GM23338 (cell line): Measurements from ENCODE around the gene COL6A1. TPM values are rescaled to one million over a fixed set of nuclear protein-coding genes. Genes with fewer than 3 reads are reported as not detected.

Experiments
- ATAC-seq: fragments of 200-7000 bp; cut with Tn5 transposase; 3 replicates; pipeline ENCODE4 v1.9.1; 2020
- DNase-seq: peaks from one replicate; pipeline ENCODE4 v3.0.0-alpha.2; 2015; ENCODE audit warnings: low spot score
- H2AFZ ChIP-seq: fragments of 200-600 bp; sonication (generic); 2 replicates; pipeline ENCODE4 v1.8.0; 2016; ENCODE audit warnings: antibody characterized with exemption, mild to moderate bottlenecking, moderate library complexity
- H3F3A ChIP-seq: fragments of 200-600 bp; sonication (generic); replicated peaks from 2 replicates; pipeline ENCODE4 v1.8.0; 2017; ENCODE audit warnings: antibody characterized with exemption, mixed run types, low read depth
- H3K27ac ChIP-seq: fragments of 200-600 bp; sonication (generic); 2 replicates; pipeline ENCODE4 v1.6.1; 2016; ENCODE audit warnings: low read depth
- H3K27me3 ChIP-seq: fragments of 200-600 bp; sonication (generic); 2 replicates; pipeline ENCODE4 v1.8.0; 2016; ENCODE audit warnings: mild to moderate bottlenecking, mixed run types, moderate library complexity; ENCODE audit not compliant: insufficient read depth
- H3K36me3 ChIP-seq: fragments of 200-600 bp; sonication (generic); 2 replicates; pipeline ENCODE4 v1.8.0; 2016; ENCODE audit warnings: mild to moderate bottlenecking; ENCODE audit not compliant: insufficient read depth
- H3K4me1 ChIP-seq: fragments of 200-600 bp; sonication (generic); 2 replicates; pipeline ENCODE4 v1.8.0; 2016; ENCODE audit warnings: mild to moderate bottlenecking, moderate library complexity; ENCODE audit not compliant: insufficient read depth
- H3K4me2 ChIP-seq: fragments of 200-600 bp; sonication (generic); 2 replicates; pipeline ENCODE4 v1.7.1; 2017; ENCODE audit warnings: mixed run types
- H3K4me3 ChIP-seq: fragments of 200-600 bp; sonication (generic); 2 replicates; pipeline ENCODE4 v1.6.1; 2016; ENCODE audit warnings: mixed run types
- H3K79me2 ChIP-seq: fragments of 200-600 bp; sonication (generic); replicated peaks from 2 replicates; pipeline ENCODE4 v1.8.0; 2017; ENCODE audit warnings: mild to moderate bottlenecking; ENCODE audit not compliant: insufficient read depth
- H3K9me2 ChIP-seq: fragments of 200-600 bp; sonication (generic); 2 replicates; pipeline ENCODE4 v1.8.0; 2017; ENCODE audit not compliant: insufficient read depth
- H4K20me1 ChIP-seq: fragments of 200-600 bp; sonication (generic); replicated peaks from 2 replicates; pipeline ENCODE4 v1.8.0; 2017; ENCODE audit warnings: mild to moderate bottlenecking; ENCODE audit not compliant: insufficient read depth
- H3K27ac Mint-ChIP-seq: 2 replicates; pipeline ENCODE4 v1.8.0; 2020; ENCODE audit warnings: inconsistent platforms, mild to moderate bottlenecking, moderate library complexity, mixed read lengths
- H3K27me3 Mint-ChIP-seq: 3 replicates; pipeline ENCODE4 v1.8.0; 2022; ENCODE audit warnings: low read depth, mild to moderate bottlenecking, moderate library complexity, mixed read lengths, inconsistent platforms; ENCODE audit not compliant: insufficient read depth, poor library complexity
- H3K36me3 Mint-ChIP-seq: 3 replicates; pipeline ENCODE4 v1.8.0; 2021; ENCODE audit warnings: low read depth, mild to moderate bottlenecking, inconsistent platforms, moderate library complexity, mixed read lengths
- H3K4me1 Mint-ChIP-seq: 3 replicates; pipeline ENCODE4 v1.8.0; 2020; ENCODE audit warnings: mild to moderate bottlenecking, inconsistent platforms, mixed read lengths
- H3K4me3 Mint-ChIP-seq: 3 replicates; pipeline ENCODE4 v1.8.0; 2021; ENCODE audit warnings: moderate library complexity, mild to moderate bottlenecking, inconsistent platforms, mixed read lengths
- H3K9me3 Mint-ChIP-seq: 3 replicates; pipeline ENCODE4 v1.8.0; 2020; ENCODE audit warnings: moderate library complexity, mild to moderate bottlenecking, inconsistent platforms, mixed read lengths
- EZH2 ChIP-seq: fragments of 200-600 bp; sonication (generic); IDR thresholded peaks from one replicate; pipeline ENCODE4 v1.8.0; 2017; ENCODE audit warnings: antibody characterized with exemption, mild to moderate bottlenecking, low read depth; ENCODE audit not compliant: unreplicated experiment
- JUNB ChIP-seq: IDR thresholded peaks from one replicate; pipeline ENCODE4 v1.6.1; 2016; ENCODE audit warnings: antibody characterized with exemption; ENCODE audit not compliant: unreplicated experiment
- NANOG ChIP-seq: IDR thresholded peaks from 2 replicates; pipeline ENCODE4 v1.6.1; 2016; ENCODE audit warnings: antibody characterized with exemption, borderline replicate concordance
- POLR2AphosphoS5 ChIP-seq: IDR thresholded peaks from 2 replicates; pipeline ENCODE4 v1.6.1; 2016; ENCODE audit warnings: antibody characterized with exemption, low read depth
- STAT1 ChIP-seq: IDR thresholded peaks from one replicate; pipeline ENCODE4 v1.6.1; 2016; ENCODE audit warnings: antibody characterized with exemption; ENCODE audit not compliant: unreplicated experiment
- ZNF114 ChIP-seq: fragments of 250-450 bp; sonication (Bioruptor Pico); IDR thresholded peaks from 2 replicates; pipeline ENCODE4 v1.5.0; 2020; ENCODE audit warnings: mild to moderate bottlenecking, moderate library complexity
- ZNF331 ChIP-seq: fragments of 250-450 bp; sonication (Bioruptor Pico); IDR thresholded peaks from 2 replicates; pipeline ENCODE4 v1.5.0; 2020; ENCODE audit warnings: low read depth, mild to moderate bottlenecking, moderate library complexity
- polyA plus RNA-seq: library from polyadenylated mRNA; unstranded; fragments of >200 nt; fragmentation: Nextera tagmentation; extraction: Ambion mirVana; gene quantifications from 2 replicates; pipeline ENCODE4 v1.2.1, GENCODE V29; 2016
- total RNA-seq: library from RNA; depleted of rRNA; stranded (reverse); fragments of >200 nt; shearing (Covaris generic); gene quantifications from 2 replicates; pipeline ENCODE4 v1.2.3, GENCODE V29; 2014
- TF ChIP-seq, protein P1 (sequence below), 2 experiments: fragments of 200-600 bp in 1 of 2; sonication (generic) in 1 of 2; conservative IDR thresholded peaks; 2 replicates each; pipeline versions ENCODE4 v1.5.1 to v1.6.1; 2016 to 2017; ENCODE audit warnings: antibody characterized with exemption in 2 of 2, low read depth in 2 of 2, mild to moderate bottlenecking in 2 of 2, moderate library complexity in 1 of 2
- TF ChIP-seq, protein P2 (sequence below): IDR thresholded peaks from one replicate; pipeline ENCODE4 v1.6.1; 2018; ENCODE audit warnings: antibody characterized with exemption; ENCODE audit not compliant: unreplicated experiment
- TF ChIP-seq, protein P3 (sequence below): IDR thresholded peaks from 2 replicates; pipeline ENCODE4 v1.6.1; 2016; ENCODE audit warnings: antibody characterized with exemption

Gene COL6A1
- total and polyA plus RNA-seq, 2 experiments from 2014 or later, result 76.0 to 180 TPM

DNA sequence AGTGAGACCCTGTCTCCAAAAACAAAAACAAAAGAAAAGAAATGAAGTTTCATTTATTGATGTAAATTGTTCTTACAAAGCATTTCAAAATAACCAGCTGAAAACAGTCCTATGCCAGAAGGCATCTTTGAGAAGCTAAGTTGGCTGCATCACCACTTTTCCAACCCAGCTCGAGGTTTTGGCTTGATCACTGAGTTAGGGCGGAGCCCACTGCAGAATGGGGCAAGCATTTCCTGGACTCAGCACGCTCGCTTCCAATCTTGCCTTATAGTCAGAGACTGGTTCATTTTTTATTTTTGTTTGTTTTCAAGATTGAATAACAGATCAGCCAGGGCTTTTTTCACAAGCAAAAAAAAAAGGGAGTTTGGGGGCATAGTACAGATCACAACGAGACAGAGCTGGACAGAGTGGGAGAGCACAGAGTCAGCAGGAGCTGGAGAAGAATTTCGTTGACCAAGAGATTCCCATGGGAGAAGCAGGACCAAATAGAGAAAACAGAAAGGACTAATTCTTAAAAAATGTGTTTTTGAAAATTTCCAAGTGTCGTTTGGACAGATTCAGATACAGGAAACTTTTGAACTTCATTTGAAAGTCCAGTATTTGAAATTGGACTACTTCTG is 23.5 kb upstream of the COL6A1 start:
- Histone ChIP-seq H3K4me3 (no peak overlapping the region), H3K27ac (no peak overlapping the region), H3K9me2 (0 out of 2 replicates have a peak, but pooled peaks cover 5% of the 10 kb centered on the region), H3K36me3 (no peaks in the 10 kb centered on the region; the same call in 1 of the 2 replicates), H2AFZ (no peak overlapping the region), H3K4me2 (no peak overlapping the region), H3K79me2 (no peaks in the 10 kb centered on the region), H4K20me1 (no peaks in the 10 kb centered on the region), H3K4me1 (no peaks in the 10 kb centered on the region), H3F3A (no peaks in the 10 kb centered on the region), H3K27me3 (no peaks in the 10 kb centered on the region)
- ATAC-seq (no peak), DNase-seq (no peak)
- TF ChIP-seq ZNF114 (CRISPR knock-in tag), result no peak
- H3K27ac Mint-ChIP-seq, result no peak overlapping the region
- peaks cover 31% of the 10 kb centered on the region for H3K36me3 Mint-ChIP-seq
- H3K9me3 Mint-ChIP-seq, result peaks cover 63% of the 10 kb centered on the region
- no peaks in the 10 kb centered on the region for H3K4me1 Mint-ChIP-seq
- no peak overlapping the region for H3K4me3 Mint-ChIP-seq
- peaks cover 3% of the 10 kb centered on the region for H3K27me3 Mint-ChIP-seq

DNA sequence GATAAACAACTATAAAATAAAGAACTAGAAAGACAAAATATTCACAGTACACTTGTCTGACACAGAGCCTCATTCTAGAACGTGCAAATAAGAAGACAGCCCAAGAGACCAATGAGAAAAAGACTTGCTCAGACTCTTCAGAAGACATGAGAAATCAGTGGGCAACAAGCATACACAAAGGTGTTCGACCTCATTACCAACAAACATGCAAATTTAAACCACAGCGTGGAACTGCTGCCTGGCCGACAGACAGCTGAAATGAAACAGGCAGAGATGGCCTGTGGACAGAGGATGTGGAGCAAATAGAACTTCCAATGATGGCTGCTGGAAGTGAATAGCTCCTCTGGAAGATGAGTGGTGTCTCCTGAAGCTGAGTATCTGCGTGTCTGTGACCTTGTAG is 22.4 kb upstream of the COL6A1 start:
- Histone ChIP-seq H3K27ac (no peak overlapping the region), H3K4me2 (no peak overlapping the region), H3K4me1 (no peaks in the 10 kb centered on the region), H3K27me3 (no peaks in the 10 kb centered on the region), H2AFZ (no peak overlapping the region), H3K79me2 (no peaks in the 10 kb centered on the region), H4K20me1 (no peaks in the 10 kb centered on the region), H3K4me3 (no peak overlapping the region), H3F3A (no peaks in the 10 kb centered on the region), H3K9me2 (0 out of 2 replicates have a peak, but pooled peaks cover 5% of the 10 kb centered on the region), H3K36me3 (peaks cover 4% of the 10 kb centered on the region; the same call in 1 of the 2 replicates)
- Mint-ChIP-seq H3K4me1 (no peaks in the 10 kb centered on the region), H3K36me3 (peaks cover 42% of the 10 kb centered on the region), H3K4me3 (no peak overlapping the region), H3K27me3 (peaks cover 5% of the 10 kb centered on the region), H3K27ac (no peak overlapping the region), H3K9me3 (peaks cover 74% of the 10 kb centered on the region)
- DNase-seq (no peak), ATAC-seq (no peak)
- TF ChIP-seq NANOG, result no peak
- no peak for TF ChIP-seq ZNF114 (CRISPR knock-in tag)
- TF ChIP-seq, protein P1, sequence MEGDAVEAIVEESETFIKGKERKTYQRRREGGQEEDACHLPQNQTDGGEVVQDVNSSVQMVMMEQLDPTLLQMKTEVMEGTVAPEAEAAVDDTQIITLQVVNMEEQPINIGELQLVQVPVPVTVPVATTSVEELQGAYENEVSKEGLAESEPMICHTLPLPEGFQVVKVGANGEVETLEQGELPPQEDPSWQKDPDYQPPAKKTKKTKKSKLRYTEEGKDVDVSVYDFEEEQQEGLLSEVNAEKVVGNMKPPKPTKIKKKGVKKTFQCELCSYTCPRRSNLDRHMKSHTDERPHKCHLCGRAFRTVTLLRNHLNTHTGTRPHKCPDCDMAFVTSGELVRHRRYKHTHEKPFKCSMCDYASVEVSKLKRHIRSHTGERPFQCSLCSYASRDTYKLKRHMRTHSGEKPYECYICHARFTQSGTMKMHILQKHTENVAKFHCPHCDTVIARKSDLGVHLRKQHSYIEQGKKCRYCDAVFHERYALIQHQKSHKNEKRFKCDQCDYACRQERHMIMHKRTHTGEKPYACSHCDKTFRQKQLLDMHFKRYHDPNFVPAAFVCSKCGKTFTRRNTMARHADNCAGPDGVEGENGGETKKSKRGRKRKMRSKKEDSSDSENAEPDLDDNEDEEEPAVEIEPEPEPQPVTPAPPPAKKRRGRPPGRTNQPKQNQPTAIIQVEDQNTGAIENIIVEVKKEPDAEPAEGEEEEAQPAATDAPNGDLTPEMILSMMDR (conservative IDR thresholded peaks at IDR 0.05; ENCODE audit: low read depth in 2 of 2), result no peak
- no peak for TF ChIP-seq JUNB
- TF ChIP-seq, protein P2, sequence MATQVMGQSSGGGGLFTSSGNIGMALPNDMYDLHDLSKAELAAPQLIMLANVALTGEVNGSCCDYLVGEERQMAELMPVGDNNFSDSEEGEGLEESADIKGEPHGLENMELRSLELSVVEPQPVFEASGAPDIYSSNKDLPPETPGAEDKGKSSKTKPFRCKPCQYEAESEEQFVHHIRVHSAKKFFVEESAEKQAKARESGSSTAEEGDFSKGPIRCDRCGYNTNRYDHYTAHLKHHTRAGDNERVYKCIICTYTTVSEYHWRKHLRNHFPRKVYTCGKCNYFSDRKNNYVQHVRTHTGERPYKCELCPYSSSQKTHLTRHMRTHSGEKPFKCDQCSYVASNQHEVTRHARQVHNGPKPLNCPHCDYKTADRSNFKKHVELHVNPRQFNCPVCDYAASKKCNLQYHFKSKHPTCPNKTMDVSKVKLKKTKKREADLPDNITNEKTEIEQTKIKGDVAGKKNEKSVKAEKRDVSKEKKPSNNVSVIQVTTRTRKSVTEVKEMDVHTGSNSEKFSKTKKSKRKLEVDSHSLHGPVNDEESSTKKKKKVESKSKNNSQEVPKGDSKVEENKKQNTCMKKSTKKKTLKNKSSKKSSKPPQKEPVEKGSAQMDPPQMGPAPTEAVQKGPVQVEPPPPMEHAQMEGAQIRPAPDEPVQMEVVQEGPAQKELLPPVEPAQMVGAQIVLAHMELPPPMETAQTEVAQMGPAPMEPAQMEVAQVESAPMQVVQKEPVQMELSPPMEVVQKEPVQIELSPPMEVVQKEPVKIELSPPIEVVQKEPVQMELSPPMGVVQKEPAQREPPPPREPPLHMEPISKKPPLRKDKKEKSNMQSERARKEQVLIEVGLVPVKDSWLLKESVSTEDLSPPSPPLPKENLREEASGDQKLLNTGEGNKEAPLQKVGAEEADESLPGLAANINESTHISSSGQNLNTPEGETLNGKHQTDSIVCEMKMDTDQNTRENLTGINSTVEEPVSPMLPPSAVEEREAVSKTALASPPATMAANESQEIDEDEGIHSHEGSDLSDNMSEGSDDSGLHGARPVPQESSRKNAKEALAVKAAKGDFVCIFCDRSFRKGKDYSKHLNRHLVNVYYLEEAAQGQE, result no peak
- TF ChIP-seq EZH2, result no peak
- TF ChIP-seq, protein P3, sequence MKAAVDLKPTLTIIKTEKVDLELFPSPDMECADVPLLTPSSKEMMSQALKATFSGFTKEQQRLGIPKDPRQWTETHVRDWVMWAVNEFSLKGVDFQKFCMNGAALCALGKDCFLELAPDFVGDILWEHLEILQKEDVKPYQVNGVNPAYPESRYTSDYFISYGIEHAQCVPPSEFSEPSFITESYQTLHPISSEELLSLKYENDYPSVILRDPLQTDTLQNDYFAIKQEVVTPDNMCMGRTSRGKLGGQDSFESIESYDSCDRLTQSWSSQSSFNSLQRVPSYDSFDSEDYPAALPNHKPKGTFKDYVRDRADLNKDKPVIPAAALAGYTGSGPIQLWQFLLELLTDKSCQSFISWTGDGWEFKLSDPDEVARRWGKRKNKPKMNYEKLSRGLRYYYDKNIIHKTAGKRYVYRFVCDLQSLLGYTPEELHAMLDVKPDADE, result no peak
- no peak for TF ChIP-seq POLR2AphosphoS5
- TF ChIP-seq STAT1, result no peak
- TF ChIP-seq ZNF331 (CRISPR knock-in tag), result no peak
